Measurements from ENCODE around the gene MAP2K1.
"Not testable (repeated sequence)": the region's sequence is repeated elsewhere in the genome, so short reads cannot be mapped to it uniquely, and the experiment has no call there.

The MAP2K1 gene

GRCh38 chr15:66386204-66387123, at the start of gene MAP2K1:
MAP2K1 (plus strand) TSS chr15:66386912; CDS start chr15:66387348, 436 bp downstream.
- TF ChIP-seq ZFX (IDR thresholded peaks at IDR 0.05) (peak; percentile 60; the same call in 1 of the 2 replicates), CTCF (conservative IDR thresholded peaks at IDR 0.05) (peak; percentile 88)
- H3K27ac ChIP-seq = peak within 1 kb of the TSS; percentile 80

- not testable (repeated sequence) for H3K27ac ChIP-seq
Observed at GRCh38 chr15:66348530-66348929, 38.2 kb upstream of the MAP2K1 start.

- H3K27ac ChIP-seq = peak overlapping the region; percentile 88
- TF ChIP-seq CTCF (conservative IDR thresholded peaks at IDR 0.05) = no peak
- TF ChIP-seq ZFX (IDR thresholded peaks at IDR 0.05) = no peak
Observed at GRCh38 chr15:66356077-66356358, 30.7 kb upstream of the MAP2K1 start.

DNA sequence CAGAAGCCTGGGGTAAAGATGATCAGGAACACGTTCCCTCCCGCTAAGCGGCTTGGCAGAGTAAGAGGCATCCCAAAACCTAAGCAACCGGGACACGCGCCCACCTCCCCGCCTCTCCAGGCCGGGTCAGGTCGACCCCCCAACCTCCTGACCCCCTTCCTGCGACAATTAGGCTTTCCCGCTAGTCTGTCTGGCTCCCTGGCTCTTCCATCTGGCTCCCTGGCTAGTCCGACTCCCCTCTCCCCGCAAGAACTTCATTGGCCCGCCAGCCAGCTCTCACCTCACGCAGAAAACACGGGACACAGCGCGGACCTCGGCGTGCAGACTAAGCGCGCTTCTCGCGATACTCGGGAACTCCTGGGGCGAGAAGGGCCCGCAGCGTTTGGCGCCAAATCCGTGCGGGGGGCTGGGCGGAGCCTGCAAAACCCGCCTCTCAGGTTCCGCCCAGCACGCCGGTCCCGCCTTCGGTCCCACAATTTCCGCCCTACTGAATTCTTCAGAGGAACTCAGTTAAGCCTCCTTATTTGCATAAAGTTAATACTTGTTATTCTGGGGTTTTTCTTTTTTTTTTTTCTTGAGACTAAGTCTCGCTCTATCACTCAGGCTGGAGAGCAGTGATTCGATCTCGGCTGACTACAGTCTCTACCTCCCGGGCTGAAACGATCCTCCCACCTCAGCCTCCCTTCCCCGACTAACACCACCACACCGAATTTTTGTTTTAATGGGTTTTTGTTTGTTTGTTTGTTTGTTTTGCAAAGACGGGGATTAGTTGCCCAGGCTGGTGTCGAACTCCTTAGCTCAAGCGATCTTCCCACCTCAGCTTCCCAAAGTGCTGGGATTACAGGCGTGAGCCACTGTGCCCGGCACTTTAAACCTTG, 30.1 kb upstream of the MAP2K1 start, which contains the start of gene TIPIN:
Gene TIPIN, minus strand, starts transcription at position 327 of the 878 bp plus-strand sequence. CDS start 3,738 bp downstream, outside the sequence.
- no peak for TF ChIP-seq ZFX (IDR thresholded peaks at IDR 0.05)
- no peak for TF ChIP-seq CTCF (conservative IDR thresholded peaks at IDR 0.05)
- peak within 1 kb of the TSS; percentile 88 for H3K27ac ChIP-seq

- H3K27ac ChIP-seq = no peak overlapping the region
- no peak for TF ChIP-seq CTCF (conservative IDR thresholded peaks at IDR 0.05)
- no peak for TF ChIP-seq ZFX (IDR thresholded peaks at IDR 0.05)
Observed at GRCh38 chr15:66359740-66360139, 27.0 kb upstream of the MAP2K1 start.

- H3K27ac ChIP-seq = not testable (repeated sequence)
Observed at GRCh38 chr15:66361745-66362460, 24.8 kb upstream of the MAP2K1 start.

DNA sequence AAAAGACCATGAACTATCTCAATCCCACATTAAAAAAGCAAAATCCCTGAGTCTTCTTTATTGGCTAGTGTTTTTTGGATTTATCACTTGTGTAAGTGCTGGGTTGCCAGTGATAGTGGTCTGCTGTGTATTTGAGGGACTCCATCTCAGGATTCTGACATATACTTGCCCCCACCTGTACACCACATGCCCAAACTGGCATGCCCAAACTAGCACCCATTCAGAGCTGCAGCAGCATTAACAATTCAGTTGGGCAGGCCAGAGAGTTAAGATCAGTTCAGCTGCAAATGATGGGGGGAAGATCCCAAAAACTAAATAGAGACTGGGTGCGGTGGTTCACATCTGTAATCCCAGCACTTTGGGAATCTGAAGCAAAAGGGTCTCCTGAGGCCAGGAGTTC, 23.9 kb upstream of the MAP2K1 start:
- no peak overlapping the region for H3K27ac ChIP-seq
- TF ChIP-seq ZFX (IDR thresholded peaks at IDR 0.05) (no peak), CTCF (conservative IDR thresholded peaks at IDR 0.05) (no peak)
